ENCODE results near the gene PTPRG. TPM values are rescaled to one million over a fixed set of nuclear protein-coding genes. Genes with fewer than 3 reads are reported as not detected.
A peak's percentile ranks its signal among the peaks of the same experiment; 100 is the strongest.

PTPRG gene
- total RNA-seq, 1 donor from 2014 or later: 39.6 TPM

- H3K27me3 ChIP-seq (ENCODE audit: insufficient read depth, low read length): no peaks in the 10 kb centered on the region
- no peak for DNase-seq (ENCODE audit: low read depth)
- H3K9me3 ChIP-seq (ENCODE audit: insufficient read depth, low read depth, low read length): peaks cover 3% of the 10 kb centered on the region
- no peaks in the 10 kb centered on the region for H4K20me1 ChIP-seq (ENCODE audit: insufficient read depth, low read length)
- H3K9me3 Mint-ChIP-seq (ENCODE audit: unreplicated experiment): no peaks in the 10 kb centered on the region
- no peak for FAIRE-seq
- H3K4me3 ChIP-seq (ENCODE audit: insufficient read depth, low read depth, low read length): no peak overlapping the region
- no peak overlapping the region for H3K4me3 Mint-ChIP-seq (ENCODE audit: unreplicated experiment)
- H3K36me3 Mint-ChIP-seq (ENCODE audit: low read depth, unreplicated experiment): peaks cover 10% of the 10 kb centered on the region
- H3K4me1 Mint-ChIP-seq (ENCODE audit: low read depth, unreplicated experiment): no peaks in the 10 kb centered on the region
- H3K4me2 ChIP-seq (ENCODE audit: low read length): no peak overlapping the region
- TF ChIP-seq EZH2 (IDR thresholded peaks at IDR 0.05; ENCODE audit: insufficient read depth, low read length) (no peak), CTCF (IDR thresholded peaks at IDR 0.05; ENCODE audit: insufficient read depth, low read depth, low read length) (no peak)
- no peak overlapping the region for H3K27ac Mint-ChIP-seq (ENCODE audit: unreplicated experiment)
- H3K36me3 ChIP-seq (ENCODE audit: insufficient read depth, low read length): no peaks in the 10 kb centered on the region
- H3K27me3 Mint-ChIP-seq (ENCODE audit: low read depth, unreplicated experiment): no peaks in the 10 kb centered on the region
- H2AFZ ChIP-seq (ENCODE audit: low read depth, low read length): no peak overlapping the region
- no peak overlapping the region for H3K9ac ChIP-seq (ENCODE audit: low read length)
- no peaks in the 10 kb centered on the region for H3K4me1 ChIP-seq (ENCODE audit: insufficient read depth, low read length)
- no peak overlapping the region for H3K27ac ChIP-seq (ENCODE audit: low read depth, low read length)
- H3K79me2 ChIP-seq (ENCODE audit: insufficient read depth, low read length): no peaks in the 10 kb centered on the region
Observed at GRCh38 chr3:62119139-62119538, 557.8 kb downstream of the PTPRG start.

GRCh38 chr3:62122819-62123218 lies 561.4 kb downstream of the PTPRG start:
- Histone ChIP-seq H3K4me2 (ENCODE audit: low read length) (no peak overlapping the region), H3K79me2 (ENCODE audit: insufficient read depth, low read length) (no peaks in the 10 kb centered on the region), H3K9me3 (ENCODE audit: insufficient read depth, low read depth, low read length) (peaks cover 3% of the 10 kb centered on the region), H3K4me3 (ENCODE audit: insufficient read depth, low read depth, low read length) (no peak overlapping the region), H2AFZ (ENCODE audit: low read depth, low read length) (no peak overlapping the region), H3K9ac (ENCODE audit: low read length) (no peak overlapping the region), H3K27me3 (ENCODE audit: insufficient read depth, low read length) (no peaks in the 10 kb centered on the region), H3K4me1 (ENCODE audit: insufficient read depth, low read length) (no peaks in the 10 kb centered on the region), H4K20me1 (ENCODE audit: insufficient read depth, low read length) (no peaks in the 10 kb centered on the region), H3K27ac (ENCODE audit: low read depth, low read length) (no peak overlapping the region), H3K36me3 (ENCODE audit: insufficient read depth, low read length) (no peaks in the 10 kb centered on the region)
- Mint-ChIP-seq H3K36me3 (ENCODE audit: low read depth, unreplicated experiment) (peaks cover 10% of the 10 kb centered on the region), H3K4me3 (ENCODE audit: unreplicated experiment) (no peak overlapping the region), H3K4me1 (ENCODE audit: low read depth, unreplicated experiment) (no peaks in the 10 kb centered on the region), H3K9me3 (ENCODE audit: unreplicated experiment) (no peaks in the 10 kb centered on the region), H3K27me3 (ENCODE audit: low read depth, unreplicated experiment) (no peaks in the 10 kb centered on the region), H3K27ac (ENCODE audit: unreplicated experiment) (no peak overlapping the region)
- peak; percentile 6 for DNase-seq (ENCODE audit: low read depth)
- no peak for FAIRE-seq
- TF ChIP-seq CTCF (IDR thresholded peaks at IDR 0.05; ENCODE audit: insufficient read depth, low read depth, low read length) (no peak), EZH2 (IDR thresholded peaks at IDR 0.05; ENCODE audit: insufficient read depth, low read length) (no peak)

GRCh38 chr3:62125380-62125779 lies 564.0 kb downstream of the PTPRG start:
- Histone ChIP-seq H3K4me2 (ENCODE audit: low read length) (no peak overlapping the region), H3K4me3 (ENCODE audit: insufficient read depth, low read depth, low read length) (no peak overlapping the region), H3K79me2 (ENCODE audit: insufficient read depth, low read length) (no peaks in the 10 kb centered on the region), H3K36me3 (ENCODE audit: insufficient read depth, low read length) (no peaks in the 10 kb centered on the region), H3K27me3 (ENCODE audit: insufficient read depth, low read length) (no peaks in the 10 kb centered on the region), H3K9ac (ENCODE audit: low read length) (no peak overlapping the region), H3K4me1 (ENCODE audit: insufficient read depth, low read length) (no peaks in the 10 kb centered on the region), H3K9me3 (ENCODE audit: insufficient read depth, low read depth, low read length) (peaks cover 3% of the 10 kb centered on the region), H3K27ac (ENCODE audit: low read depth, low read length) (no peak overlapping the region), H2AFZ (ENCODE audit: low read depth, low read length) (no peak overlapping the region), H4K20me1 (ENCODE audit: insufficient read depth, low read length) (no peaks in the 10 kb centered on the region)
- Mint-ChIP-seq H3K9me3 (ENCODE audit: unreplicated experiment) (no peaks in the 10 kb centered on the region), H3K27me3 (ENCODE audit: low read depth, unreplicated experiment) (no peaks in the 10 kb centered on the region), H3K4me3 (ENCODE audit: unreplicated experiment) (no peak overlapping the region), H3K36me3 (ENCODE audit: low read depth, unreplicated experiment) (peaks cover 8% of the 10 kb centered on the region), H3K4me1 (ENCODE audit: low read depth, unreplicated experiment) (no peaks in the 10 kb centered on the region), H3K27ac (ENCODE audit: unreplicated experiment) (no peak overlapping the region)
- TF ChIP-seq EZH2 (IDR thresholded peaks at IDR 0.05; ENCODE audit: insufficient read depth, low read length) (no peak), CTCF (IDR thresholded peaks at IDR 0.05; ENCODE audit: insufficient read depth, low read depth, low read length) (no peak)
- FAIRE-seq (no peak), DNase-seq (ENCODE audit: low read depth) (no peak)
